Activated CD4-positive, CD25-positive, alpha-beta regulatory T cell treated with anti-CD3 and anti-CD28 coated beads, Interleukin-2, amount 50 U/mL, for 72 hours (primary cell): ENCODE measurements around the gene ABHD3.
"Not testable (repeated sequence)": the region's sequence is repeated elsewhere in the genome, so short reads cannot be mapped to it uniquely, and the experiment has no call there.

Source experiments
- DNase-seq: peaks from one replicate; pipeline ENCODE4 v3.0.0; 2021

The ABHD3 gene

GRCh38 chr18:21703241-21703820 lies 1.2 kb downstream of the ABHD3 start:
- peak; percentile 39 for DNase-seq

DNA sequence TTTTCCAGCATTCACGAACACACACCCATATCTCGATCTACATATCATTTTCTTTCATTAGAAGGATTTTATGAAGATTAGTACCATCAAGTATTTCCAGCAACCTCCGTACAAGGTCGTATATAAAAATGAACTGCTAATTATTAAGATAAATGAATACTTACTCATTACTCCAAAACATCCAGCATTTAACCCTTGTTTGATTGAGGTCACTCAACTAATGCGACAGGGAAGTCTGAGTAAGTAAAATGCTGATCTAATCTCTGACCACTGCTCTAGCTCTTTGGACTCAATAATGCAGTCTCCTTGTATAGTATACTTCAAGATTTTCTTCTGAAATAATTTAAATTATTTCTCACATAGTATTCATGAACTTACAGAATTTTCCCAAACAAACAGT lies 2.0 kb downstream of the ABHD3 start:
- no peak for DNase-seq

DNA sequence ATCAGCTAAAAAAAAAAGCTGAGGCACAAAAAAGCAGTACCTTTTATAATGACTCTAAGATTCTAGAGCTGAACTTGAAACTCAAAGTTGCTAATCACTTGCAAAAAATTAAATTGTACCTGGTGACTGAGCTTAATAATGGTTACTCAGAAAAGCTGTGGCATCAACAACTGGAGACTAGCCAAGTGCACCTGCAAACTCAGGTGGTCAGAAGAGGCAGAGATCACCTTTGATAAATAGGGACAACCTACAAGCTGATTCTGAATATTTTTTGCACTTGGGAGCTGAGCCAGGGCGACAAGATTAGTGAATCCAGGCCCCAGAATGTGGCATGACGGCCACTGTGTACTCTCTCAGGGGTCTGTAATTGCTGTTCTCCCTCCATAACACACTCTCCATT lies 3.0 kb downstream of the ABHD3 start:
- no peak for DNase-seq

- DNase-seq = no peak
Observed at GRCh38 chr18:21700528-21701075, 4.0 kb downstream of the ABHD3 start.

- no peak for DNase-seq
Observed at GRCh38 chr18:21693322-21693721, 11.3 kb downstream of the ABHD3 start.

DNA sequence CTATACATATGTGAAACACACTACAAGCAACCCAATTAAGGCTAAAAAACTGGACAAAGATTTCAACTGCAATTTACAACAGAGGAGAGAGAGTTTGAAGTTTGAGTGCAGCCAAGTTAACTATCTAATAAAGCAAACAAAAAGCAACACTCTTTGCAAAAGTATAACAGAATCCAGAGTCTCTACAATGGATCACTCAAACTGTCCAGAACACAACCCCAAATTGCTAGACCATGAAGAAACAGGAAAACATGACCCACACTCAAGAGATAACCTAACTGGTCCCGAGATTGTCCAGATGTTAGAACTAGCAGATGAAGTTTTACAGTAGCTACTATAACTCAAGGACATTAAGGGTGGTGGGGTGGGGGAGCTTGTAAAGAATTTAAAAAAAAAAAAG lies 14.8 kb downstream of the ABHD3 start:
- DNase-seq = no peak

GRCh38 chr18:21686282-21687105 lies 18.1 kb downstream of the ABHD3 start:
- DNase-seq = no peak

- not testable (repeated sequence) for DNase-seq
Observed at GRCh38 chr18:21685556-21685981, 19.0 kb downstream of the ABHD3 start.

DNA sequence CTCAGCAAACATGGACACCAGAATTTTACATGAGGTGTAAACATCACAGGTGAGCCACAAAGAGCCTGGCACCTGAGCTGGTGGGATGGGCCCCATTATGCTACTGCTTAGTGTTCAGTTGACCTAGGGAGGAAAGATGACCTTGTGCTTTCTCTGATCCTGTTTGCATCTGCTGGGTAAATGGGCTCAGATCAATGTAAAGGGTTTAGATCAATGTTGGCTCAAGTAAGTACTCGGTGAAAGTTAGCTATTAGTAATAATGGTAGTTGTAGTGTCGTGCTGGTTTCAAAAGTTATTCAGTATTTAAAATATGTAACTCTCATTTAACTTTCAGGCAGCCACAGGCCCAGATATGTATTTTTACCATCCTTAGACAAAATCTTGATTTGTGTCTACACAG lies 19.8 kb downstream of the ABHD3 start:
- DNase-seq = no peak

GRCh38 chr18:21682371-21683051 lies 22.1 kb downstream of the ABHD3 start:
- DNase-seq = no peak

DNA sequence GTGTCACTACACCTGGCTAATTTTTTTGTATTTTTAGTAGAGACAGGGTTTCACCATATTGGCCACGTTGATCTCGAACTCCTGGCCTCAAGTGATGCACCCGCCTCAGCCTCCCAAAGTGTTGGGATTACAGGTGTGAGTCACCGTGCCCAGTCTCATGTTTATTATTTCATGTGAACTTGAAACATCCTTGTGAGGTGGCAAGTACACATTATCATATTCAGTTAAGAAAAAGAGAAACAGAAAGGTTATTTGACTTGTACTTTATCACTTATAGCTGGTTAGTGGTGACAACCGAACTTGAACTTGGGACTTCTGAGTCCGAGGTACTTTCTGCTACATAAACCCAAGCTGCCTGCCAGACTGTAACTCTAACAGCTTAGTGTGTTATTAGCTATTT lies 24.4 kb downstream of the ABHD3 start:
- DNase-seq = no peak

DNA sequence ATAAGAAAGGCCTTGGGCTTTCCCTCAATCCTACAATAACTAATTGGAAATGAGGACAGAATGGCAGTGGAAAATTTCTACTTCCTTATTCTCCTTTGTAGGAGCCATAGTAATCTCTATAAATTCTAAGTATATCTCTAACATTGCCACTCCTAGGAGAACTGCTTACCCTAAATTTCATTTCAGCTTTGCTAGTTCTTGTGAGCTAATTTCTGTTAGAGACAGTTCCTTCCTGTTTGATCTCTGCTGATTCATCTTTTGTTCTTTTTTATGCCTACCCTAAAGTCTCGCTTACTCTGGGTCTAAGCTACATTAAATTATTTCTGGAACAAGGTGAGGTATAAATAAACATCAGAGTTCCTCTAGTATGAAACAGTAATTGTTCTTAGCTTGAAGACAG lies 25.7 kb downstream of the ABHD3 start:
- no peak for DNase-seq

DNA sequence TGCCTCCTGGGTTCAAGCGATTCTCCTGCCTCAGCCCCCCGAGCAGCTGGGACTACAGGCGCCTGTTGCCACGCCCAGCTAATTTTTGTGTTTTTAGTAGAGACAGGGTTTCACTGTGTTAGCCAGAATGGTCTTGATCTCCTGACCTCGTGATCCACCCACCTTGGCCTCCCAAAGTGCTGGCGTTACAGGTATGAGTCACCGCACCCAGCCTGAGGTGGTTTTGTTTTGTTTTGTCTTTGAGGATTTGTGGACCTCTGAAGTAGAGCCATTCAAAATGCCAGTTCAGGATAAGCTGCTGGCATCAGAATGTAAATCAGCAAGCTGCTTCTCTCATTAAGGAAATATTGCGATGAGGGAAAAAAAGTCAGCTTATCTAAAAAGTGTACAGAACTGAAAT lies 29.2 kb downstream of the ABHD3 start:
- not testable (repeated sequence) for DNase-seq

- no peak for DNase-seq
Observed at GRCh38 chr18:21672521-21673267, 31.9 kb downstream of the ABHD3 start.

DNA sequence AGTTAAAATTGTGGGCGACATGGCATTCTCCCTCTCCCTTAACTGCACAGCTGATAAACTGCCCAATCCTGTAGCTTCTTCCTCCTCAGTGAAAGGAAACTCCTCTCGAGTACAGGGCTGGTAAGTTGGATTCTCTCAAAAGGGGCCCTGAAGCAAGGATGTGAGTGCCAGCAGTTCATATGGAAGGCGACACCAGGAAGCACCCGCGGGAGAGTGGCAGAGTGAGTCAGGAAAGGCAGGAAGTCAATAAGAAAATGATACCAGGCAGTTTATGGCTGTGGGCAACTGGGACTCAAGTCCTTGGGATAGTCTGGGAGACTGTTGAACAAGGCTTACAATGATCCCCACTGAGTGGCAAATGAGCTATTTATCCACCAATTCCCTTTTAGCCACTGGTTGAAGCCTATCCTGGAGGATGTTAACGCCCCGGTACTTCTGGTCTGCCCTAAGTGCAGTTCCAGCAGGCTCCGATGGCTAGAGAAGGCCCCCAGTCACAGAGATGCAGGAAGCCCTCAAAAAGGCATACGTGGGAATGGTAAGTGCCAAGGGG lies 34.8 kb downstream of the ABHD3 start:
- no peak for DNase-seq

DNA sequence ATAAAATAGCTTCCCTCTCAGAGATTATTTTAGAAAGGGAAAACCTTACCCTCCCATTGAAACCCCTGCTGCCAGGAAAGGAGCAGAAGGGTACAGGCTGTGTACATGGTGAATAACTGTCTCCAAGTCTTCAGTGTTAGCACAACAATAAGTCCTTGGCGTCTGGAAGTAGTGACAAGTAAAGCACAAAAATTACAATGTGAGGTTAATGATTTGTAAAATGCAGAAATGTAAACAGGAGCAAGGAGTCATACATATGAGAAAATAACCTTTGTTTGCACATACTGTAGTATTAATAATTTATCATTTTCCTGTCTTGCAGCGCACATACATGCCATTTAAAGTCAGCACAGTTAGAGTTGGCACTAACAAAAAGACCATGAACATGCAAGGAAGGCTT lies 40.5 kb downstream of the ABHD3 start:
- no peak for DNase-seq

DNA sequence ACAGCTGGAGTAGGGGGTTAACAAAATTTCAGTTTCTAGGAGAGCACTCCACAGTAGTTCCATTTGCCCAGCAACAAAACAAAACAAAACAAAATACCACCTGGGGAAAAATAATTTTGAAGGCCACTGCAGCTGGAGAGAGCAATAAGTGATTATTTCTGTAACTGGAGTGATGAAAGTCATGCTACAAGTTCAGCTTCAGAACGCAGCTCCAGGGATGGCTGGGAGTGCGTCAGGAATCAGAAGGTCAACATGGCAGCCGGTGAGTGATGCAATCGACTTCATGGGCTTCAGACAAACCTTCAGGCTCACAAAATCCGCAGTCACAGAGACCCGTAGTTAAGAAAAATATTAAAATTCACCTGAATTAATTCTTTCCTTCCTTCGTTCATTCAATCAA lies 41.0 kb downstream of the ABHD3 start:
- DNase-seq = no peak

GRCh38 chr18:21662581-21662980 lies 42.0 kb downstream of the ABHD3 start:
- no peak for DNase-seq

GRCh38 chr18:21660078-21660477 lies 44.5 kb downstream of the ABHD3 start:
- no peak for DNase-seq

DNA sequence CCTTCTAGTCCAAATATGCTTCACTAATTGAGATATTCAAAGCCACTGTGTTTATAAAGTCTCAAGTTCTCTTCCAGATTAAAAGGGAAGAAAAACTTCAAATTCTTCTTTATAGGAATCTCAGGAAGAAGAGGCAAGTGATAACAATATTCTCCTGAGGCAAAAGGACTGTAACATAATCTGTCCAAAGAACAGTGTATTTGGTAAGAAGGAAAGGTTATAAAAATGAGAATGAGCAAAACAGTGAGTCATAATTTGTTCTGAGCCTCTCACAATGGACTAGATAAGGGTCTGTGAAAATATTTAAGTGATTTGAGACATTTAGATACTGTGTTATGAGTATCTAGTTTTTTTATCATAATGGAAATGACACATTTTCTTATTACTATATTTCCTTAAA lies 48.2 kb downstream of the ABHD3 start:
- no peak for DNase-seq

DNA sequence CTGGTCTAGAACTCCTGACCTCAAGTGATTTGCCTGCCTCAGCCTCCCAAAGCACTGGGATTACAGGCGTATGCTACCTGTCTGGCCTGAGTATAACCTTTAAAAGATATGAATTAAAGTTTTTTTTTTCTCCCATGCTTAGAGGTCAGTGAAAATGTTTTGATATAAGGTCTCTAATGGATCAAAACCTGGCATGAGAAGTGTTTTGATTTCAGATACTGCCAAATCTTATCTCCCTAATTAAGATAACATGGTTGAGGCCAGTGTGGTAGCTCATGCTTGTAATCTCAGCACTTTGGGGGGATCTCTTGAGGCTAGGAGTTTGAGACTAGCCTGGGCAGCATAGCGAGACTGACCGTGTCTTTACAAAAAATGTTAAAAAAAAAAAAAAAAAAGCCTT lies 51.2 kb downstream of the ABHD3 start:
- DNase-seq = no peak

DNA sequence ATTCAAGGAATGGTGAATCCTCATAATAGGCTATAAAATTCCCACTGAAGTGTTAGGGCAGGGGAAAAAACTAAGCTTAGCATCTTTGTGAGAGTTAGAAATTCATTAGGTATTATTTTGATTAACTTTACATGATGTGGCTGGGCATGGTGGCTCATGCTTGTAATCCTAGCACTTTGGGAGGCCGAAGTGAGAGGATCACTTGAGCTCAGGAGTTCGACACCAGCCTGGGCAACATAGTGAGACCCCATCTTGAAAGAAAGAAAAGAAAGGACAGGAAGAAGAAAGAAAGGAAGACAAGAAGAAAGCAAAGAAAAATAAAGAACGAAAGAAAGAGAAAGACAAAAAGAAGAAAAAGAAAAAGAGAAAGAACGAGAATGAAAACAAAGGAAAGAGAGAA lies 52.5 kb downstream of the ABHD3 start:
- DNase-seq = no peak

GRCh38 chr18:21650311-21650710 lies 54.3 kb downstream of the ABHD3 start:
- no peak for DNase-seq
